Measurements from ENCODE around the gene KLF17.
A peak's percentile ranks its signal among the peaks of the same experiment; 100 is the strongest.

Gene KLF17

DNA sequence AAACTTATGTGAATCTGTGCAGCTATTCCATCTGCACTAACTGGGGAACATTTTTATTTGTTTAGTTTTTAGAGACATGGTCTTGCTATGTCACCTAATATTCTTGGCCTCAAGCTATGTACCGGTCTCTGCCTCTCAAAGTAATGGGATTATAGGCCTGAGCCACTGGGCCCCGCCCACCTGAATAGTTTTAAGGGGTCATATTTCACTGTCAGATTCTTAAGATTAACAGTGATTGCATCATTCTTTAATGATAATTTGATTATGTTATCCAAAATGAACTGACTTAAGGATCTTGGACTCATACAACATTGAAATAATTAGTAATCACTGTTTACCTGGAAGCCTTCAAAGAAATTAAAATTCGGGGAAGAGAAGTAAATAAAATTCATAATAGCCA lies 35.4 kb downstream of the KLF17 start:
- DNase-seq (ENCODE audit: low read depth): no peak

DNA sequence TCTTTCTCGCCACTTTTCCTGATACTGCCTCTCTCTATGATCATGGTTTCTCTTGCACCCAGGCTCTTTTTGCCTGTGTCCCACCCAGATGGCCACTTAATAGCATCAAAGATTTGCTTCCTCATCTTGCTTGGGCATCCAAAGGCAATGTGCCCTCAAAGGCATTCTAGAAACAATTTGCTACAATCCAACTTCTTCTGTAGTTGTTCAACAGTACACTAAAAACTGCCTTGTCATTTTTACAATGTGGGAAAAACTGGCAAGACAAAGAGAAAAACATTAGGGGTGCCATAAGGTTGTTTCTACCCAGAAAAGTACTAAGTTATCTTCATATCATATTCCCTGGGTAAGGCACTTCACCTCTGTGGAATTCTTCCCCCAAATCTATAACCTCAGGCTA lies 39.3 kb downstream of the KLF17 start:
- DNase-seq (ENCODE audit: low read depth): no peak

DNA sequence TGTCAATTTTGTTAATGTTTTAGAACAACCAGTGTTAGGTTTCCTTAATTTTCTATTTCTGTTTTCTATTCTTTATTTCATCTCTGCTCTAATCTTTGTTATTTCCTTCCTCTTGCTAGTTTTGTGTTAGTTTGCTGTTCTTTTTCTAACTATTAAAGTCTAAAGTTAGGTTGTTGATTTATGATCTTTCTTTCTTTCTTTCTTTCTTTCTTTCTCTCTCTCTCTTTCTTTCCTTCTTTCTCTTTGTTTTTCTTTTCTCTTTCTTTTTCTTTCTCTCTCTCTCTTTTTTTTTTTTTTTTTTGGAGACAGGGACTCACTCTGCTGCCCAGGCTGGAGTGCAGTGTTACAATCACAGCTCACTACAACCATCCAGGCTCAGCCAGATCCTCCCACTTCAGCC lies 40.2 kb downstream of the KLF17 start:
- DNase-seq (ENCODE audit: low read depth): no peak

- no peak for DNase-seq (ENCODE audit: low read depth)
Measured at GRCh38 chr1:44161546-44161945, 42.9 kb downstream of the KLF17 start.

GRCh38 chr1:44168520-44169098 lies 50.0 kb downstream of the KLF17 start:
- DNase-seq (ENCODE audit: low read depth): no peak

DNA sequence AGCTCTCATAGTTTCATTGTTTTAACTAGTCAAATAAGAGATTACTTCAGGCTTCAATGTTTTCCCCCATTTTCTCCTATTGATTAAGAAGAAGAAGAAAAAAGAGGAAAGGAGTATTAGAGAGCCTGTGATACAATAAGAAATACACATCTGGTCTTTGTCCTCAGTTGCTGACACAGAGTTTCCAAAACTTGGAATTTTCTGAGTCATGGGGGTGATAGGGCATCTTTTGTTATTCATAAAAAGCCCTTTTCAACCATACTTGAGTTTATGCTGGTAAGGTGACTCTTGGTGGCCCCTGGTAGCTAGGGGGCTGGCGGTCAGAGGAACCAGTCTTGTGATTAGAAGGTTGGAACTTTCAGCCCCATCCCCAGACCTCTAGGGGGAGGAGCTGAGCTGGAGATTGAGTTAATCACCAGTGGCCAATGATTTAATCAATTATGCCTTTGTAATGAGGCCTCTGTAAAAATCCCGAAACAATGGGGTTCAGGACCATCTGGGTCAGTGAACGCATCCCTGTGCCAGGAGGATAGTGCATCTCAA lies 51.7 kb downstream of the KLF17 start:
- DNase-seq (ENCODE audit: low read depth): peak; percentile 6

DNA sequence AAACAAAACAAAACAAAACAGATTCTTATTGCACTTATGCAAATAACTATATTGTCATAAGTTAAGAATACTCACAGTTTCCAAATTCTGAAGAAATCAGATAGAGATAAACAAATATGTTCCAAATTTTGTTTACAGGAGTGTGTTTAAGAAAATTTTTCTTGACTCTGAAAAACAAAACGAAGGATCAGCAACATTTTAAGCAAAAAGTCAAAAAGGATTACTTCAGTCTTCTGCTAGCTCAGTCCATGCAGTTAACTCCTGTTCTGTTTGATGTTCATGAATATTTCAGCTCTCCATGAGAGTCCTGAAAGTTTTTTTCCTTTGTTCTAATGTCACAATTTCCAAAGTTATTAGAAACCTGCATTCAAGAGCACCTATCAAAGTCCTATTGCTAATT lies 56.0 kb downstream of the KLF17 start:
- DNase-seq (ENCODE audit: low read depth): no peak
